Measurements from ENCODE around the gene DDX10. TPM values are rescaled to one million over a fixed set of nuclear protein-coding genes. Genes with fewer than 3 reads are reported as not detected.

Gene DDX10
- polyA plus RNA-seq, 1 donor from 2014 or later: 15.9 TPM

- H3K79me2 ChIP-seq (replicated peaks; ENCODE audit: insufficient read depth, low read length): no peaks in the 10 kb centered on the region
- H3K4me3 ChIP-seq (ENCODE audit: low read length): no peak overlapping the region
- H3K4me2 ChIP-seq (ENCODE audit: low read length): no peak overlapping the region
- H3K27ac ChIP-seq (ENCODE audit: low read length): no peak overlapping the region
- H3K36me3 ChIP-seq (ENCODE audit: insufficient read depth, low read length): no peaks in the 10 kb centered on the region
- H3K9ac ChIP-seq (ENCODE audit: low read length): no peak overlapping the region
- no peaks in the 10 kb centered on the region for H3K27me3 ChIP-seq (ENCODE audit: insufficient read depth, low read depth, low read length)
- no peaks in the 10 kb centered on the region for H4K20me1 ChIP-seq (ENCODE audit: insufficient read depth)
- no peaks in the 10 kb centered on the region for H3K9me2 ChIP-seq (ENCODE audit: insufficient read depth, low read length)
- no peak overlapping the region for H2AFZ ChIP-seq (ENCODE audit: low read depth, low read length)
- H3K9me3 ChIP-seq (ENCODE audit: low read length): no peaks in the 10 kb centered on the region
- H3F3A ChIP-seq (ENCODE audit: insufficient read depth, low read length, poor library complexity, severe bottlenecking): no peaks in the 10 kb centered on the region
- TF ChIP-seq RAD21 (conservative IDR thresholded peaks at IDR 0.05): no peak
- TF ChIP-seq REST (IDR thresholded peaks at IDR 0.05; ENCODE audit: borderline replicate concordance): no peak
- TF ChIP-seq EP300 (conservative IDR thresholded peaks at IDR 0.05; ENCODE audit: poor library complexity, severe bottlenecking): no peak
- no peak for TF ChIP-seq POLR2AphosphoS5 (IDR thresholded peaks at IDR 0.05)
- TF ChIP-seq TAF1 (IDR thresholded peaks at IDR 0.05; ENCODE audit: low read depth): no peak
- TF ChIP-seq EZH2 (IDR thresholded peaks at IDR 0.05; ENCODE audit: borderline replicate concordance, insufficient read depth, low read length, poor library complexity, severe bottlenecking): no peak
Observed at GRCh38 chr11:108733479-108734116, 68.7 kb downstream of the DDX10 start.

- no peak overlapping the region for H3K4me2 ChIP-seq (ENCODE audit: low read length)
- no peaks in the 10 kb centered on the region for H3K9me2 ChIP-seq (ENCODE audit: insufficient read depth, low read length)
- no peaks in the 10 kb centered on the region for H4K20me1 ChIP-seq (ENCODE audit: insufficient read depth)
- no peak overlapping the region for H3K9ac ChIP-seq (ENCODE audit: low read length)
- H3K79me2 ChIP-seq (replicated peaks; ENCODE audit: insufficient read depth, low read length): no peaks in the 10 kb centered on the region
- TF ChIP-seq EZH2 (IDR thresholded peaks at IDR 0.05; ENCODE audit: borderline replicate concordance, insufficient read depth, low read length, poor library complexity, severe bottlenecking): no peak
- no peak for TF ChIP-seq POLR2AphosphoS5 (IDR thresholded peaks at IDR 0.05)
- TF ChIP-seq RAD21 (conservative IDR thresholded peaks at IDR 0.05): no peak
- TF ChIP-seq SMC3 (conservative IDR thresholded peaks at IDR 0.05; ENCODE audit: poor library complexity): no peak
- TF ChIP-seq MXI1 (conservative IDR thresholded peaks at IDR 0.05; ENCODE audit: poor library complexity, severe bottlenecking): no peak
- no peak for TF ChIP-seq EP300 (conservative IDR thresholded peaks at IDR 0.05; ENCODE audit: poor library complexity, severe bottlenecking)
- no peak for TF ChIP-seq TAF1 (IDR thresholded peaks at IDR 0.05; ENCODE audit: low read depth)
- TF ChIP-seq CTCF (IDR thresholded peaks at IDR 0.05; ENCODE audit: poor library complexity, severe bottlenecking): no peak
- no peak for TF ChIP-seq REST (IDR thresholded peaks at IDR 0.05; ENCODE audit: borderline replicate concordance)
- H3K27me3 ChIP-seq (ENCODE audit: insufficient read depth, low read depth, low read length): no peaks in the 10 kb centered on the region
- H3F3A ChIP-seq (ENCODE audit: insufficient read depth, low read length, poor library complexity, severe bottlenecking): no peaks in the 10 kb centered on the region
- H3K4me3 ChIP-seq (ENCODE audit: low read length): no peak overlapping the region
- H3K27ac ChIP-seq (ENCODE audit: low read length): no peak overlapping the region
- no peak overlapping the region for H2AFZ ChIP-seq (ENCODE audit: low read depth, low read length)
- no peaks in the 10 kb centered on the region for H3K9me3 ChIP-seq (ENCODE audit: low read length)
- no peaks in the 10 kb centered on the region for H3K36me3 ChIP-seq (ENCODE audit: insufficient read depth, low read length)
Observed at GRCh38 chr11:108734283-108734682, 69.4 kb downstream of the DDX10 start.
